ENCODE measurements around the gene RAB8A. TPM values are rescaled to one million over a fixed set of nuclear protein-coding genes. Genes with fewer than 3 reads are reported as not detected.

RAB8A gene
- total and polyA plus RNA-seq, 7 experiments from 2014 or later = 61.8 to 154 (median 74.5) TPM

DNA sequence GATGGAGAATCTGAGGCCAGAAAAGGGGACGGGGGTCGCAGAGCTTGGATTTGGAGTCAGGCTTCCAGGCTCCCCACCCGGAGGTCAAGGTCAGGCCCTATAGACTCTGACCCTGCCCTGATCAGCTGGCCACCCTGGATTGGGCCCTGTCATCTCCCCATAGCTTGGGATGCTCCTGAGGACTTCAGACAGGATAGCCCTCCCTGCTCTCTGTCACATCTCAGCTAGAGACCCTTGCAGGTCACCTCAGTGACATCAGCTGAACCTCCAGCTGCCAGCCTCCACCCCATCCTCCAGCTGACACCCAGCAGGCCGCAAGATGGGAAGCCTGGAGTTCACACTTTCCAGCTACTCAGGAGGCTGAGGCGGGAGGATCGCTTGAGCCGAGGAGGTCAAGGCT lies 38.2 kb upstream of the RAB8A start:
- no peak overlapping the region for H3K4me3 ChIP-seq (ENCODE audit: low read length)
- peaks cover 0 to 9% (median 0%) of the 10 kb centered on the region in 3 experiments for H3K36me3 ChIP-seq (ENCODE audit: control insufficient read depth in 2 of 3, insufficient read depth in 3 of 3, low read length in 3 of 3)
- H3K4me1 Mint-ChIP-seq = peaks cover 36 to 54% (median 46%) of the 10 kb centered on the region in 7 donors
- peaks cover 0 to 2% (median 0%) of the 10 kb centered on the region in 11 donors for H3K9me3 Mint-ChIP-seq
- ChIA-PET CTCF (interaction anchor here (0.6 to 3.5 kb wide), 10 partner anchors 10 to 314 kb away, joined by 3 to 21 read pairs (median 3); partner anchors contain the start of gene RAB8A), POLR2A (interaction anchor here (0.5 to 9.0 kb wide), 9 partner anchors 11 to 309 kb away, joined by 3 to 128 read pairs (median 4); partner anchors contain the start of genes KLF2 and RAB8A)
- no peak for ATAC-seq
- peak overlapping the region in 8 of 9 donors; percentile 90 to 98 (median 94) for H3K27ac Mint-ChIP-seq
- peak overlapping the region in 8 of 10 donors; percentile 67 to 97 (median 85) for H3K4me3 Mint-ChIP-seq
- H3K36me3 Mint-ChIP-seq = peaks cover 0 to 12% (median 0%) of the 10 kb centered on the region in 5 donors
- H3K27ac ChIP-seq (ENCODE audit: low read depth, low read length) = peak overlapping the region; percentile 89
- intact Hi-C loops (cut with micrococcal nuclease) = loop anchor here in 1 of 2 donors (10.0 kb wide), 1 partner anchor 1549 kb away; the partner anchor contains the start of gene TECR
- no peak for DNase-seq
- H3K27me3 Mint-ChIP-seq = no peaks in the 10 kb centered on the region
- H3K9me3 ChIP-seq (ENCODE audit: control insufficient read depth in 2 of 3, low read length in 3 of 3) = no peaks in the 10 kb centered on the region
- H3K27me3 ChIP-seq (ENCODE audit: control insufficient read depth in 2 of 2, insufficient read depth in 2 of 2, low read length in 2 of 2) = no peaks in the 10 kb centered on the region
- peaks cover 26 to 74% of the 10 kb centered on the region in 2 donors for H3K4me1 ChIP-seq (ENCODE audit: control insufficient read depth in 2 of 2, insufficient read depth in 2 of 2, low read length in 2 of 2)

DNA sequence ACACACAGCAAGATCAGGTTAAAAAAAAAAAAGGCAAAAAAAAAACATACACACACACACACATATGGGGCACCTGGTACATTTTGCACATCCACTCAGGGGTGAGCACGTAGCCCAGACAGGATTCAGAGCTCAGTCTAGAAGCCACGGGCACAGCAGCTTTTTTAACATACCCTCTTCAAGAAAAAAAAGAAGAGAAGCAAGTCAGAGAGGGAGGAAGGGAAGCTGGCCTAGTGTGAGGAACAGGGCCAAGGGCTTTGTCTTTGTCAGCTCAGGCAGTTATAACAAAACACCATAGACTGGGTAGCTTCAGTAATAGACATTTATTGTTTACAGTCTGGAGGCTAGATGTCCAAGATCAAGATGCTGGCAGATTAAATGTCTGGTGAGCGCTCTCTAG lies 37.7 kb upstream of the RAB8A start:
- H3K9me3 ChIP-seq (ENCODE audit: control insufficient read depth in 2 of 3, low read length in 3 of 3) = no peaks in the 10 kb centered on the region
- H3K4me1 ChIP-seq (ENCODE audit: control insufficient read depth in 2 of 2, insufficient read depth in 2 of 2, low read length in 2 of 2) = peaks cover 28 to 74% of the 10 kb centered on the region in 2 donors
- DNase-seq = peak in 7 of 9 donors; percentile 34 to 69 (median 59)
- ChIA-PET CTCF (interaction anchor here (0.6 to 3.5 kb wide), 9 partner anchors 10 to 313 kb away, joined by 3 to 21 read pairs (median 3); partner anchors contain the start of gene RAB8A), POLR2A (interaction anchor here (0.5 to 9.0 kb wide), 10 partner anchors 11 to 309 kb away, joined by 3 to 128 read pairs (median 4); partner anchors contain the start of genes KLF2 and RAB8A)
- Mint-ChIP-seq H3K4me1 (peaks cover 38 to 59% (median 51%) of the 10 kb centered on the region in 7 donors), H3K9me3 (peaks cover 0 to 2% (median 0%) of the 10 kb centered on the region in 11 donors), H3K27me3 (no peaks in the 10 kb centered on the region), H3K4me3 (peak overlapping the region; percentile 64 to 97 (median 85)), H3K36me3 (peaks cover 0 to 16% (median 0%) of the 10 kb centered on the region in 5 donors), H3K27ac (peak overlapping the region in 8 of 9 donors; percentile 90 to 98 (median 94))
- H3K36me3 ChIP-seq (ENCODE audit: control insufficient read depth in 2 of 3, insufficient read depth in 3 of 3, low read length in 3 of 3) = peaks cover 0 to 9% (median 0%) of the 10 kb centered on the region in 3 experiments
- H3K27ac ChIP-seq (ENCODE audit: low read depth, low read length) = peak overlapping the region; percentile 89
- intact Hi-C loops (cut with micrococcal nuclease) = loop anchor here in 1 of 2 donors (10.0 kb wide), 1 partner anchor 1549 kb away; the partner anchor contains the start of gene TECR
- no peaks in the 10 kb centered on the region for H3K27me3 ChIP-seq (ENCODE audit: control insufficient read depth in 2 of 2, insufficient read depth in 2 of 2, low read length in 2 of 2)
- peak overlapping the region; percentile 8 for H3K4me3 ChIP-seq (ENCODE audit: low read length)
- ATAC-seq = no peak

DNA sequence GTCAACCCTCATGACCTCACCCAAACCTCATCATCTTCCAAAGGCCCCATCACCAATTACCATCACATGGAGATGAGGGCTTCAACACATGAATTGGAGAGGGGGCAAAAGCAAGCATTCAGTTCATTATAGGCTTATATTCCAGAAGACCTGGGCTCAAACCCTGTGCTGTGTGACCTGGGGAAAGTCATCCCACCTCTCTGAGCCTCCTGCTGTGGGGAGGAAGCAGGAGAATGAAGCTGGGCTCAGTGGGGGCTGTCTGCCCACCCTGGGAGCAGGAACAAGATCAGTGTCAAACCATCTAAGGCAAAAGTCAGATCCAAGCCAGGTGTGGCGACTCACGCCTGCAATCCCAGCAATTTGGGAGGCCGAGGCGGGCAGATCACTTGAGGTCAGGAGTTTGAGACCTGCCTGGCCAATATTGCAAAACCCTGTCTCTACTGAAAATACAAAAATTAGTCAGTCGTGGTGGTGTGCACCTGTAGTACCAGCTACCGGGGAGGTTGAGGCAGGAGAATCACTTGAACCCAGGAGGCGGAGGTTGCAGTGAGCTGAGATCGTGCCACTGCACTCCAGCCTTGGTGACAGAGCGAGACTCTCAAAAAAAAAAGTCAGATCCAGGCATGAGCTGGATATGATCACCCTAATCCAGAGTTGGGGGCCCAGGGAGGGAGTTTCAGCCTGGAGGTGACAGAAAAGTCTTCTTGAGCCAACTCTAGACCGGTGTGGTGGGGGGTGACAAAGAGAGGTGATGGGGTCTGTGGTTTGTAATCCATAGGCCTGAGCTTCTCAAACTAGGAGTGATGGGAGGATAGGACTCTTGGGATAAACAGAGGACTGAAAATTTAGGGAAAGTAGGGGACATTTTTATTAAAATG lies 37.0 kb upstream of the RAB8A start:
- ATAC-seq = no peak
- no peaks in the 10 kb centered on the region for H3K27me3 Mint-ChIP-seq
- H3K36me3 Mint-ChIP-seq = peaks cover 0 to 20% (median 0%) of the 10 kb centered on the region in 5 donors
- no peak overlapping the region for H3K4me3 ChIP-seq (ENCODE audit: low read length)
- H3K27me3 ChIP-seq (ENCODE audit: control insufficient read depth in 2 of 2, insufficient read depth in 2 of 2, low read length in 2 of 2) = no peaks in the 10 kb centered on the region
- no peak for DNase-seq
- peak overlapping the region; percentile 89 for H3K27ac ChIP-seq (ENCODE audit: low read depth, low read length)
- H3K9me3 Mint-ChIP-seq = peaks cover 0 to 4% (median 0%) of the 10 kb centered on the region in 11 donors
- no peaks in the 10 kb centered on the region for H3K9me3 ChIP-seq (ENCODE audit: control insufficient read depth in 2 of 3, low read length in 3 of 3)
- intact Hi-C loops (cut with micrococcal nuclease) = loop anchor here (5.0 to 10.0 kb wide), 3 partner anchors 293 to 1550 kb away; partner anchors contain the start of gene TECR (in 1 of the 2)
- POLR2A ChIA-PET = interaction anchor here (0.5 to 9.0 kb wide), 16 partner anchors 11 to 939 kb away, joined by 3 to 128 read pairs (median 5); partner anchors contain the start of genes KLF2 and RAB8A
- H3K4me1 ChIP-seq (ENCODE audit: control insufficient read depth in 2 of 2, insufficient read depth in 2 of 2, low read length in 2 of 2) = peaks cover 28 to 73% of the 10 kb centered on the region in 2 donors
- H3K36me3 ChIP-seq (ENCODE audit: control insufficient read depth in 2 of 3, insufficient read depth in 3 of 3, low read length in 3 of 3) = peaks cover 0 to 9% (median 0%) of the 10 kb centered on the region in 3 experiments
- H3K4me3 Mint-ChIP-seq = peak overlapping the region; percentile 77 to 97 (median 90)
- CTCF ChIA-PET = interaction anchor here (0.6 to 3.5 kb wide), 12 partner anchors 9 to 313 kb away, joined by 3 to 21 read pairs (median 4); partner anchors contain the start of gene RAB8A
- H3K27ac Mint-ChIP-seq = peak overlapping the region in 8 of 9 donors; percentile 90 to 98 (median 94)
- H3K4me1 Mint-ChIP-seq = peaks cover 43 to 66% (median 58%) of the 10 kb centered on the region in 7 donors

DNA sequence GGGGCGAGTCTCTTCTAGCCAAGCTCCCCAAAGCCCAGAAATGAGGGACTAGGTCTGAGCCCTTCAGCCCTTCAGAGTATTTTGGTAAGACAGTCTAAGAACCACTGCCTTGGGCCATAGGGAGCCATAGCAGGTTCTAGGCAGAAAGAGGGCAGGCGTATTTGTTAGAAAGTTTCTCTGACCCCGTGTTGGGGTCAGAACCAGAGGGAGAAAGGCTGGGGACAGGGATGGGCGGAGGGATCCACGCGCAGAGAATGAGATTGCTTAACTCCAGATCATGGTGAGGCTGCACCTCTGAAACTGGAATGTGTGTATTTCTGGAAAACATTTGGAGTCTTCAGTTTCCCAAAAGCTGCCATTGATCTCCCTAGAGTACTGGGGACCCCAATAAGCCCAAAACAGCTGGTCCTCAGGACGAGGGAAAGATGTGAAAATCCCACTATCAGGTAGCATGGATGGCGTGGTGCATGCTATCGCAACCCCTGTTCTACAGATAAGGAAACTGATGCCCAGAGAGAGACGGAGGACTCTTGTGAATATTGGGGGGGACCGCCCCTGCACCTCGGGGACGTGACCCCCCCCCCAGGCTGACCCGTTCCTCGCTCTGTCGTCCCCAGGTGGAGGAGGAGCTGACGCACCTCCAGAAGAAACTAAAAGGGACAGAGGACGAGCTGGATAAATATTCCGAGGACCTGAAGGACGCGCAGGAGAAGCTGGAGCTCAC lies 36.1 kb upstream of the RAB8A start:
- ATAC-seq (no peak), DNase-seq (no peak)
- Histone ChIP-seq H3K27ac (ENCODE audit: low read depth, low read length) (peak overlapping the region; percentile 89), H3K9me3 (ENCODE audit: control insufficient read depth in 2 of 3, low read length in 3 of 3) (no peaks in the 10 kb centered on the region), H3K4me3 (ENCODE audit: low read length) (peak overlapping the region; percentile 82), H3K36me3 (ENCODE audit: control insufficient read depth in 2 of 3, insufficient read depth in 3 of 3, low read length in 3 of 3) (peaks cover 0 to 9% (median 0%) of the 10 kb centered on the region in 3 experiments), H3K4me1 (ENCODE audit: control insufficient read depth in 2 of 2, insufficient read depth in 2 of 2, low read length in 2 of 2) (peaks cover 29 to 75% of the 10 kb centered on the region in 2 donors), H3K27me3 (ENCODE audit: control insufficient read depth in 2 of 2, insufficient read depth in 2 of 2, low read length in 2 of 2) (no peaks in the 10 kb centered on the region)
- ChIA-PET CTCF (interaction anchor here (0.6 to 3.5 kb wide), 11 partner anchors 10 to 736 kb away, joined by 3 to 21 read pairs (median 4); partner anchors contain the start of gene RAB8A), POLR2A (interaction anchor here (0.6 to 9.0 kb wide), 14 partner anchors 9 to 938 kb away, joined by 3 to 128 read pairs (median 4); partner anchors contain the start of genes AKAP8L, HSH2D and KLF2)
- H3K36me3 Mint-ChIP-seq = peaks cover 0 to 26% (median 0%) of the 10 kb centered on the region in 5 donors
- peak overlapping the region in 8 of 9 donors; percentile 90 to 98 (median 94) for H3K27ac Mint-ChIP-seq
- H3K27me3 Mint-ChIP-seq = no peaks in the 10 kb centered on the region
- intact Hi-C loops (cut with micrococcal nuclease) = loop anchor here (5.0 to 10.0 kb wide), 3 partner anchors 292 to 1551 kb away; partner anchors contain the start of gene TECR (in 1 of the 2)
- peak overlapping the region; percentile 77 to 97 (median 90) for H3K4me3 Mint-ChIP-seq
- H3K4me1 Mint-ChIP-seq = peaks cover 51 to 75% (median 62%) of the 10 kb centered on the region in 7 donors
- peaks cover 0 to 4% (median 0%) of the 10 kb centered on the region in 11 donors for H3K9me3 Mint-ChIP-seq

DNA sequence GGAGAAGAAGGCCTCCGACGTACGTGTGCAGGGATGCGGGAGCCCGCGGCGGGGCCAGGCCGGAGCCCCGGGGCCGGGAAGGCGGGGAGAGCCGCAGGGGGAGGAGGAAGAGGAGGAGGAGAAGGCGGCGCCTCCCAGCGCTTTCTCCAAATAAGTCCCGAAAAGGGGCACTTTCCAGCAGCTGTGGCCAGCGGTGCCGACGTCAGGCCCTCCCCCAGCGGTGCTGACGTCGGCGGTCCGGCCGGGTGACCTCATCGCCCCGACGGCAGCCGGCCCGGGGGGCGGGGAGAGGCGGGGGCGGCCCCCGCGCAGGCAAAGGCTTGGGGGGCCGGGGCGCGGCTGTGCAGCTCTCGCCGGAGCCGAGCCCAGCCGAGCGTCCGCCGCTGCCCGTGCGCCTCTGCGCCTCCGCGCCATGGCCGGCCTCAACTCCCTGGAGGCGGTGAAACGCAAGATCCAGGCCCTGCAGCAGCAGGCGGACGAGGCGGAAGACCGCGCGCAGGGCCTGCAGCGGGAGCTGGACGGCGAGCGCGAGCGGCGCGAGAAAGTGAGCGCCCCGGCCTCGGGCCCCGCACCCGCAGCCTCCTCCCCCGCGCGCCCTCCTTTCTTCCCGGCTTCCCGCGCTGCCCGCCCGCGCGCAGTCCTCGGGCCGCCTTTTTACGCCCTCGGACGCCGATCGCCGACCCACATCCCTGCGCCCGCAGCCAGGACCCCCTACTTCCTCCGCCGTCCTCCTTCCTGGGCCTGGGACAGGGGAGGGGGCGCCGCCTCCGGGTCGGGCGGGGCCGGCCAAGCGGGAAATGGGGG lies 35.3 kb upstream of the RAB8A start, which contains the start of gene TPM4:
TPM4 (plus strand) TSS at position 342 of the 804 bp plus-strand sequence; CDS start at position 413, 71 bp downstream.
- Histone ChIP-seq H3K9me3 (ENCODE audit: control insufficient read depth in 2 of 3, low read length in 3 of 3) (no peaks in the 10 kb centered on the region), H3K4me3 (ENCODE audit: low read length) (peak within 1 kb of the TSS; percentile 82), H3K27ac (ENCODE audit: low read depth, low read length) (peak within 1 kb of the TSS; percentile 89), H3K36me3 (ENCODE audit: control insufficient read depth in 2 of 3, insufficient read depth in 3 of 3, low read length in 3 of 3) (peaks cover 0 to 14% (median 0%) of the 10 kb centered on the region in 3 experiments), H3K4me1 (ENCODE audit: control insufficient read depth in 2 of 2, insufficient read depth in 2 of 2, low read length in 2 of 2) (peaks cover 29 to 72% of the 10 kb centered on the region in 2 donors), H3K27me3 (ENCODE audit: control insufficient read depth in 2 of 2, insufficient read depth in 2 of 2, low read length in 2 of 2) (no peaks in the 10 kb centered on the region)
- POLR2A ChIA-PET = interaction anchor here (0.8 to 9.0 kb wide), 11 partner anchors 9 to 658 kb away, joined by 3 to 128 read pairs (median 4); partner anchors contain the start of genes AKAP8L, HSH2D and KLF2
- H3K4me1 Mint-ChIP-seq = peaks cover 54 to 80% (median 65%) of the 10 kb centered on the region in 7 donors
- no peaks in the 10 kb centered on the region for H3K27me3 Mint-ChIP-seq
- intact Hi-C loops (cut with micrococcal nuclease) = loop anchor here (5.0 to 10.0 kb wide), 3 partner anchors 291 to 1552 kb away; partner anchors contain the start of gene TECR (in 1 of the 2)
- ATAC-seq (peak; percentile 68), DNase-seq (peak; percentile 43 to 89 (median 50))
- H3K36me3 Mint-ChIP-seq = peaks cover 0 to 31% (median 0%) of the 10 kb centered on the region in 5 donors
- peak within 1 kb of the TSS; percentile 90 to 99 (median 97) for H3K27ac Mint-ChIP-seq
- peaks cover 0 to 4% (median 0%) of the 10 kb centered on the region in 11 donors for H3K9me3 Mint-ChIP-seq
- CTCF ChIA-PET = interaction anchor here (0.6 to 3.5 kb wide), 10 partner anchors 11 to 925 kb away, joined by 3 to 21 read pairs (median 4); partner anchors contain the start of gene RAB8A
- peak within 1 kb of the TSS; percentile 84 to 97 (median 90) for H3K4me3 Mint-ChIP-seq

Data from naive thymus-derived CD4-positive, alpha-beta T cell (primary cell).